ENCODE results near the gene CCDC185.

CCDC185 gene

DNA sequence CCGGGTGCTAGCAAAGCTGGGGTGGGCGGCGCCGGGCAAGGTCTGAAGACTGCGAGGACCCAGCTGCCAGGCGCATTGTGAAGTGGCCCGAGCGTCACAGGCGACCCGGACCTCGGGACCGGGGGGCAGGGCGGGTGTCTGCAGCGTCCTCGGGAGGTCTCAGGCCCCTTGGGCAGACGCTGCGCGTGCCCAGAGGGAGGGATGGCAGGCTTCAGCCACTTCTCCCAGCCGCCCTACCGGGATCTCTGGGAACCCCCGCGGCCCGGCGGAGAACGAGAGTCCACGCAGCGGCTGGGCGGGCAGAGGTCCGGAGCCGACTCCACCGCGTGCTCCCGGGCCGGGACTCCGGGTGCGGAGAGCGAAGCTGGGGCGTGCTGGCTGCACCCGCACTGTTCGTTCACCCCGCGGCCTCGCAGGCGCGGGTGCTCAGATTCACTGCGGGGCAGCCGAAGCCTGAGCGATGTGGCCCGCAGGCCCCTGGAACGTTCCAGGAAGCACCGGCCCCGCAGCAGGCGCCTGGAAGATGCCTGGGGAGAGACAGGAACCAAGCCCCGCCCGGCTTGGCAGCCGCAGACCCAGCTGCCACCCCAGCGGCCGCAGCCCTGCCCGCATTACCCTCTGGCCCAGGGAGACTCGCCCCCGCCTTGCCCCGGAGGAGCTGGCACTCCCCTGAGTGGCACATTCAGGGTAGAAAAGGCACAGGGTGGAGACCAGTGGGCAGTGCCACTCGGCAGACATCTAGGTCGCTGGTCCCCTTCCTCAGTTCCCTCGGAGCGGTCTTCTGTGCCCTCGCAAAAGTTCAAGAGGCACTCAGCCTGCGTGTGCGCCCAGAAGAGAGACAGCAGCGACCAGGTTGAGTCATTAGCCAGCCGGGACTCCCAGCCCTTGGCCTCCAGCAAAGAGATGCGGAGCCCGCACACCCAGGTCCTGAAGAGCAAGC is at the start of gene CCDC185:
Gene CCDC185 (plus strand): TSS at position 141 of the 940 bp plus-strand sequence. CDS start 61 bp downstream, at position 202.
- no peak for DNase-seq

GRCh38 chr1:223343692-223344091 is 49.5 kb upstream of the CCDC185 start:
- DNase-seq, result no peak

DNA sequence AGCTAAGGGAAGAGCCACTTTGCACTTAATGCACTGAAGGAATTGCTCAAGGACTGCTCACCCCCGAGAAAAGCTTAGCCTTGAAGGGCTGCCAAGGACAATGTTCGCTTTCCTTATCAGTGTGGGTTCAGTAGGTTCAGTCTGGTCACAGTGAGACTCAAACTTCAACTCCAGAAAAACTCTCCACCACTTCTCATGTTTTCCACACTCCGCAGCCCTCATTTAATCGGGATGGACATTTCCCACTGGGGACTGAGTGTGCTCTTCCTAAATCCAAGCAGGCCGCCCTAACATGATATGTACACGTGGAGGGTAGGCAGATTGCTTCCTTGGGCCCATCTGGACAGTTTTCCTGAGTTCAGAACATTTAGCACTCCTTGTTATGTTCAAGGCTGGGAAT is 48.7 kb upstream of the CCDC185 start:
- DNase-seq, result no peak

DNA sequence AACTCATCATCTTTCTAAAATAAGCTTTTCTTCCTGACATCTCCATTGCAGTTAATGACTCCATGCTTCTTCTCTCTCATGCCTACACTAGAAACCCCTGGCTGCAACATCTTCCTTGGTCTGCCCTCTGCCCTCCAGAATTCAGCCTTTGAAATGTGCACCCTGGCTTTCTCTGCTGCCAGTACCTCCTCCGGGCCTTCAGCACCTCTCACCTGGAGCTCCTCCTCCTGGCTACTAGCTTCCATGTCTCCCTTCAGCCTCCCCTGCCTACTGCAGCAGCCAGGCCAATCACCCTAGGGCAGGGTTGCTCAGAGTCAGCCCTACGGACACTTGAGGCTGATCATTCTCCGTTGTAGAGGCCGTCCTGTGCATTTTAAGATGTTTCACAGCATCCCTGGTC is 47.5 kb upstream of the CCDC185 start:
- DNase-seq, result no peak

GRCh38 chr1:223346311-223346710 is 46.9 kb upstream of the CCDC185 start:
- DNase-seq, result no peak

DNA sequence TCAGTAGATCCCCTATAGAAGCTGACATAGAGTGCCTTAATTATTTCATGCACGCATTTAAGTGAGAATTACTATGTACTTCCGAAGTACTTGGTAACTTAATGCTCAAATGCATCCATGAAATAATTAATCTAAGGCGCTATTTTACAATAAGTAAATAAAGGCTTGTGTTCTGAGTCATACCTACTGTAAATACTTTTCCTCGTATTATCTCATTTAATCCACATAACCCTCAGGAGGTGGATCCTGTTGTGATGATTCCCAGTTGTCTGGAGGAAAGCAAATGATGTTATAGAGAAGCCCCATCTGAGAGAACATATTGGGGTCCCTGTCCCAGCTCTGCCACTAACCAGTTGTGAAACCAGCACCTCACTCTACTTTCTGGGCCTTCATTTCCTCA is 45.6 kb upstream of the CCDC185 start:
- DNase-seq, result no peak

DNA sequence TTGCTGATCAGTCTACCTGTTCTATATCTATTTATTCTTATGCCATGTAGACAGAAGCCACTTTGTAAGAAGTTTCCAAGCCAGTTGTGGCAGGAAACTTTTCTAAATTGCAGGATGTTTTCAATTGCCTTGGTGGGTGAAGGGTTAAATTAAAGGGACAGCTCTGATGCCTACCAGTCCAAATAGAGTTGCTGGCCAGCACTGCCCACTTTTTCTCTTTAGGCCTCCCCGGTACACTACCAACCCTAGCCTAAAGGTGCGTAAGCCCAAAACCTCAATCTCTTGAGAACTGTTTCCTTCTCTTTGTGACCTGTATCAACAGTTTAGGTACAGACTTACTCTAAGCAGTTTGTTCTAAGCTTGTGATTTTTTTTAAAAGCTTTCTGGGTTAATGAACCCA is 44.8 kb upstream of the CCDC185 start:
- no peak for DNase-seq

DNA sequence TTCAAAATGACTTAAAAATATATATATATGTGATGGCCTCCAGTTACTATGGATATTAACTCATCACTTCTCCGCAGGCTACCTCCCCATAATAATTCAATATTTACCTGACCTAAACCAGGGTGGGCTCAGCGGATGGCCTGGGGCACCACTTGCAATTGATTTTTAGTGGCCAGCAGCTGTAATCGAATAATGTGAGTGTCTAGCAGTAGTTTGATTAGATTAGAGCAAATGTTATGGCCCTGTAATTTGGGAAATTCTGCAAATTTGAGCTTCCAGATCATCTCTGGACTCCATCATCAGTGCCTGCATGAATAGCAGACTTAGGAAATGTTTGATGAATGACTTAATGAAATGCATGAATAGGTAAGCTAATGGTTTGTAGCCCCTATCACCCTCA is 44.0 kb upstream of the CCDC185 start:
- no peak for DNase-seq

GRCh38 chr1:223350361-223350908 is 42.8 kb upstream of the CCDC185 start:
- DNase-seq, result no peak

GRCh38 chr1:223352944-223353343 is 40.3 kb upstream of the CCDC185 start:
- DNase-seq, result no peak

DNA sequence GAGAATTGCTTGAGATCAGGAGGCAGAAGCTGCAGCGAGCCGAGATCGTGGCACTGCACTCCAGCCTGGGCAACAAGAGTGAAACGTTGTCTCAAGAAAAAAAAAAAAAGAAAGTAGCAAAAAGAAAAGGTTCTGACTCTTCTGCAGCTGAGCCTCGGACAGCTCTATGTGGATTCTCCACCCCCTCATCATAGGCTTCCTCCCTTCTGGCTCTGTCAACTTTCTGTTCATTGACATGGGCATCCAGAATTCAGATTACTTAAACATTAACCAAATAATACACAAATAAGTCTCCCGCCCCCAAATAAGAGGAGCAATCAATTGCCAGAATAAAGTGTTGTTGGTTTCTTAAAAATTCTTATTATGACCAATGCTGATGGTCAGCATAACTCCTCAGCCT is 39.3 kb upstream of the CCDC185 start:
- DNase-seq, result no peak

DNA sequence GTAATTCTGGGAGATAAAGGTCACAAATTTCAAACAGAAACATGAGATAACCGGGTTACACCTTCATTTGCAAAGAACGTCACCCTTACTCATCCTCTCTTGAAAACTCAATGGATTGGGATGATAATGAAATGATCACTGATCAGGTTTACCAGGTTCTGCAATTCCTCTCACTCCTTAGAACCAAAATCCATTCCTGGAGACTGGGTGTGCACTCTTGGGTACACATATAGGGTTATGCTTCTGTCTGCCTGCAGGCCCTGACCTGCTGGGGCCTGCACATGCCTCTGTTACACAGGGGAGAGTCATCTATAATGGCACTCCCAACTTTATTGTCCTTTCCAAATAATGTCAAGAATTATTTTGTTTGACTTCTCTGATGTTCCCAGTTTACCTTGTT is 37.5 kb upstream of the CCDC185 start:
- DNase-seq, result no peak

DNA sequence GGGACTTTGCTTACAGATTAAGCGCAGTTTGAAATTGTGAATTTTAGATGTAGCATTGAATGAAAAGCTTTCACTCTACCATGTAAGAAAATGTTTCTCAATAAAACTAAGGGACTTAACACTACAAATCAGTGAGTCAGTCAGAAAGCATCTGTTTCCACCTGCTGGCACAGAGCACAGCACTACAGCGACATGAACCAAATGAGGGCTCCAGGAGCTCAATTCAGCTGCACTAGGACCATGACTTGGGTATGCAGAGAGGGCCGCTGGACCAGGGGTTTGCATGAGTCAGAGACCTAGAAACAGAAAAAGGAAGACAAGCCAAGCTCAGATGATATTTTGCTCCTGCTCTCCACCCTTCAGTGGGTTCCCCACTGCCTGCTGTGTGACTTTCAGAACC is 34.4 kb upstream of the CCDC185 start:
- no peak for DNase-seq

DNA sequence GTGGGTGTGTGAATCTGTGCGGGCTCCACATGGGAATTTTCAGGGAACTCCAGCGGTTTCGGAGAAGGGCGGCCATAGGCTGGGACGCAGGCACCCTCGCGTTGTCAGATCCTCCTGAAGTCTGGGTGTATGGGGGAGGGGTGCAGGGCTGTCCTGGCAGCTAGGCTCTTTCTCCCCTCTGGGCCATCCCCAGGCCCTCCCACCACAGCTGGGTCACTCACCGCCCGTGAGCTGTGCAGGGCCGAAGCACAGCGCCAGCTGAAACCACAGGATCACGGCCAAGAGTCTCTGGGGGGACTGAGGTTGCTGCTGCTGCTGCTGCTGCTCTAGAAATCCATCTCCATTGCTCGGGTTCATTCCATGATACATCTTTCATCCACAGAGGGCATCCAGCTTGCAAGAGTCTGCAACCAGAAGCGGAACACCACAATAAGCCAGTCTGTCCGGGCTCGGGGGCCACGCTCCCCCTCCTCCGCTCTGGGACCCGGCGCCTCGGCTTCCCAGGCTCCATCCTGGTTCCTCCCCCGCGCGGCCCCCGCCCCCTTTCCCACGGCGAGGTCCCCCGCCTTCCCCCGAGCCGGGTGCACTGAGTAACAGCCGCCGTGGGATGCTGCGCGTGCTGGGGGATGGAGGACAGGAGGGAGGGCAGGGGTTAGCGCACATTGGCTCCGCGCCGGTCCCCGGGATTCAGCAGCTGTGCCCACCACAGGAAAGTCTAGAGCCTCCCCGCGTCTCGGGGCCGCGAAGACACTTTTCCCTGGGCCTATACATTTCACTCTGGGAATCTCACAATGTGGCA is 30.0 kb upstream of the CCDC185 start:
- DNase-seq, result peak; percentile 4 to 7

- DNase-seq, result peak; percentile 54 to 69
Observed at GRCh38 chr1:223363856-223364684, 29.1 kb upstream of the CCDC185 start, which contains the start of gene SUSD4. SUSD4 (minus strand) TSS chr1:223364176; CDS start chr1:223363425, 751 bp downstream.

DNA sequence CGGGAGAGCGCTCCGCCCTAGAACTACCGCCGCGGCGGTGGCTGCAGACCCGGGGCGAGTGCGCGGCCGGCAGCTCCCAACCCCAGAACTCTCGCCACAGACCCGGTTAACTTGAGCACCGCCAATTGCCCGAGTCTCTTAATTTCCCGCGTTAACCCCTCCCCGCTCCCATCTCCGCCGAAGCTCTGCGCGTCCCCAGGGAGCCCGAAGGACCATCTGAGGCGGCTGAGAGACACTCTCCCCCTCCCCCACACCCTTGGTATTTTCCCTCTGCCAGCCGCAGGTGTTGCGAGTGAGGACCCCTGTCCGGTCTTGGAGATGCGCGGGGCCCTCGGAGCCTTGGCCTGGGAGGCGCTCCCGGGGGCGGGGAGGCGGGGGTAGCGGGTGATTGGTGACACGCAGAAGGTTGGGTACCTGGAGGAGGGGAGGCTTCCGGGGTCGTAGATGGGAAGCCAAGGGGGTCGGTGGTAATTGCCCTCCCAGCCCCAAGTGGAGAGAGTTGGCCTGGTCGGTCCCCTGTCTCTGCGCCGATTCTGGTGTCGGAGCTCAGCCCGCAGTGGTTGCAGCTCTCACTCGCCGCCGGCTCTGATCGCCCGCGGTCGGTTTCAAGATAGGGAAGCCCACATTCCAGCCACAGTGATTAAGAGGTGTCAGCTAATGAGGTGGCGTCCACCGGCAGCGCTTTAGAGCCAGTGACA is 28.4 kb upstream of the CCDC185 start:
- no peak for DNase-seq

DNA sequence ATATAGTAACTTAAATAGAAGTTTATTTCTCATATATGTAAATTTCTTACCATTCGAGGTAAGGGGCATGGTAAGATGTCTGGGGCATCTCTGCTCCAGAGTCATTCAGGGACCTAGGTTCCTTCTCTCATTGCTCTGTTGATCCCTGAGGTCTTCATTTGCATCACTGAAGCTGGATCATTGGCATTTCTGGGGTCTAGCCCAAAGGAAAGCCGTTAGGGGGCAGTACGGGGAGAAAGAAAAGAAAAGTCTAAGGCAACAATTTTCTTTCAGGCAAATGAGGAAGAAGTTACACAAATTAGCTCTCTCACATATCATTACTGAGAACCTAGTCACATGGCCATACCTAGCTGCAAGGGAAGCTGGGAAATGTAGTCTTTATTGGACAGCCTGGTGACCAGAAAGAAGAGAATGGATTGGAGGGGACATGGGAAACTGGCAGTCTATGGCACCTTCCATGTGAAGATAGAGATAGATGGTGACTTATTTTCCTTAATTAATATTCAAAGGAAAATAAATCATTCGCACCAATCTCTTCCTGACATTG is 19.1 kb upstream of the CCDC185 start:
- no peak for DNase-seq

DNA sequence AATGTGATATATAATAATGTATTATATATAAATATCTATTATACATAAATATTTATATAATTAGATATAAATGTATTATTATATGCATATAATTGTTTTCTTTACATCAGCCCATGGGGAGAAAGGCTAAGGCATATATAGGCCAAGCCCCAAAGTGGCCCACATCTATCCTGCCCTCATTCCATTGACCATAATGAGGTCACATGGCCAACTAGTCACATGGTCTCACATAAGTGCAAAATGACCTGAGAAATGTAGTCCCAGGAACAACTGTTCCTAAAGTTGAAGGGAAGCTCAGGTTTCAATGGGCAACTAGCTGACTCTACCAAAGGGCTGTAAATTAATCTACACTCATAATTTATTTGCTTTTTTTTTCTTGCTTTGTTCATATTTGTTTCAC is 14.5 kb upstream of the CCDC185 start:
- no peak for DNase-seq

- no peak for DNase-seq
Observed at GRCh38 chr1:223386013-223386412, 7.2 kb upstream of the CCDC185 start.

DNA sequence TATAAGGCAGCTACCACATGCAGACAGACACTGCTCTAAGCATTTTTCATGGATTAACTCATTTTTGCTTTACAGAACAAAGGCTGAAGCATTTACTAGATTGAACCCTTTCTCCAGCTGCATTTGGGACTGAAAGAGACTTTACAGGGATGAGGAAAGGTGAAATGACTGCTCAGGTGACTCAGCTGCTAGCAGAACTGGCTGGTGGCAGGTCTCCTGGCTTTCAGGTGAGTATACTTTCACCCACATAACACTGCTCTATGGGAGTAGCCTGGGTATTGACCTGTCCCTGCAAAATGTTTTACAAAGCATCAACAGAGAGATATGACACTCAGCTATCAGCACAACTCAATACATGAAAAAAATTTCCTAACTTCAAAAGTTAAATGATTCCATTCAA is 2.6 kb upstream of the CCDC185 start:
- DNase-seq, result no peak

GRCh38 chr1:223394242-223394641 is 1.0 kb downstream of the CCDC185 start:
- DNase-seq, result no peak

DNA sequence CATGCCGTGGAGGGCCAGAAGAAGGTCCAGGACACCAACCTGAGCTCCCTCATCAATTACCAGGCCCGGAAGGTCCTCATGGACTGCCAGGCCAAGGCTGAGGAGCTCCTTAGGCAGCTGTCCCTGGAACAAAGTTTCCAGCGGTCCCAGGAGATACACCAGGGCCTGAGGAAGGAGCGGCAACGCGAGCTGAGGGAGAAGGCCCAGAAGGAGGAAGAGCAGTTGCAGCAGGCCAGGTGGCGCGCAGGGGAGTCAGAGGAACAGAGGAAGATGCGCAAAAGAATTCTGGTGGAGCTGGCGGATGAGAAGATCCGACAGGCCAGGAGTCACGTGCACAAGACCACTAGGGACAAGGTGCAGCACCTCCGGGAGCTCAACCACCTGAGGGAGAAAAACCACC is 1.5 kb downstream of the CCDC185 start:
- no peak for DNase-seq

Measured in SHP77 (cell line).